ENCODE results near the gene PIP5K1B.
A peak's percentile ranks its signal among the peaks of the same experiment; 100 is the strongest.

The PIP5K1B gene

GRCh38 chr9:68871236-68871635 is 166.2 kb downstream of the PIP5K1B start:
- peaks cover 29% of the 10 kb centered on the region for H3K4me1 ChIP-seq (ENCODE audit: insufficient read depth, low read length)
- H3K27ac ChIP-seq (ENCODE audit: low read depth, low read length) = peak overlapping the region; percentile 37
- no peaks in the 10 kb centered on the region for H3K36me3 ChIP-seq (ENCODE audit: insufficient read depth, low read length)

GRCh38 chr9:68872026-68872501 is 167.0 kb downstream of the PIP5K1B start:
- Histone ChIP-seq H3K27ac (ENCODE audit: low read depth, low read length) (peak overlapping the region; percentile 48), H3K4me1 (ENCODE audit: insufficient read depth, low read length) (peaks cover 35% of the 10 kb centered on the region), H3K9ac (ENCODE audit: low read length) (no peak overlapping the region), H3K9me3 (ENCODE audit: low read length) (no peaks in the 10 kb centered on the region), H3K27me3 (ENCODE audit: control insufficient read depth in 1 of 2, insufficient read depth in 2 of 2, low read length in 2 of 2) (no peaks in the 10 kb centered on the region), H3K4me3 (ENCODE audit: low read depth in 1 of 2, low read length in 2 of 2) (no peak overlapping the region), H3K36me3 (ENCODE audit: insufficient read depth, low read length) (no peaks in the 10 kb centered on the region)

More at GRCh38 chr9:68871236-68871635, 166.2 kb downstream of the PIP5K1B start:
- H3K9me3 ChIP-seq (ENCODE audit: low read length) = no peaks in the 10 kb centered on the region
- H3K9ac ChIP-seq (ENCODE audit: low read length) = no peak overlapping the region
- no peak overlapping the region for H3K4me3 ChIP-seq (ENCODE audit: low read depth in 1 of 2, low read length in 2 of 2)
- H3K27me3 ChIP-seq (ENCODE audit: control insufficient read depth in 1 of 2, insufficient read depth in 2 of 2, low read length in 2 of 2) = no peaks in the 10 kb centered on the region

- Histone ChIP-seq H3K36me3 (ENCODE audit: insufficient read depth, low read length) (no peaks in the 10 kb centered on the region), H3K27me3 (ENCODE audit: control insufficient read depth in 1 of 2, insufficient read depth in 2 of 2, low read length in 2 of 2) (no peaks in the 10 kb centered on the region), H3K4me1 (ENCODE audit: insufficient read depth, low read length) (peaks cover 35% of the 10 kb centered on the region), H3K9ac (ENCODE audit: low read length) (no peak overlapping the region), H3K9me3 (ENCODE audit: low read length) (no peaks in the 10 kb centered on the region), H3K4me3 (ENCODE audit: low read depth in 1 of 2, low read length in 2 of 2) (no peak overlapping the region), H3K27ac (ENCODE audit: low read depth, low read length) (no peak overlapping the region)
Observed at GRCh38 chr9:68873179-68873578, 168.1 kb downstream of the PIP5K1B start.

GRCh38 chr9:68876273-68876672 is 171.2 kb downstream of the PIP5K1B start:
- Histone ChIP-seq H3K4me1 (ENCODE audit: insufficient read depth, low read length) (peaks cover 17% of the 10 kb centered on the region), H3K9me3 (ENCODE audit: low read length) (no peaks in the 10 kb centered on the region), H3K36me3 (ENCODE audit: insufficient read depth, low read length) (no peaks in the 10 kb centered on the region), H3K9ac (ENCODE audit: low read length) (no peak overlapping the region), H3K27me3 (ENCODE audit: control insufficient read depth in 1 of 2, insufficient read depth in 2 of 2, low read length in 2 of 2) (no peaks in the 10 kb centered on the region), H3K27ac (ENCODE audit: low read depth, low read length) (no peak overlapping the region), H3K4me3 (ENCODE audit: low read depth in 1 of 2, low read length in 2 of 2) (no peak overlapping the region)

- Histone ChIP-seq H3K4me3 (ENCODE audit: low read depth in 1 of 2, low read length in 2 of 2) (no peak overlapping the region), H3K36me3 (ENCODE audit: insufficient read depth, low read length) (no peaks in the 10 kb centered on the region), H3K9me3 (ENCODE audit: low read length) (no peaks in the 10 kb centered on the region), H3K9ac (ENCODE audit: low read length) (no peak overlapping the region), H3K4me1 (ENCODE audit: insufficient read depth, low read length) (peaks cover 13% of the 10 kb centered on the region), H3K27ac (ENCODE audit: low read depth, low read length) (no peak overlapping the region), H3K27me3 (ENCODE audit: control insufficient read depth in 1 of 2, insufficient read depth in 2 of 2, low read length in 2 of 2) (no peaks in the 10 kb centered on the region)
Observed at GRCh38 chr9:68876681-68877080, 171.6 kb downstream of the PIP5K1B start.

GRCh38 chr9:68877219-68877618 is 172.2 kb downstream of the PIP5K1B start:
- no peak overlapping the region for H3K4me3 ChIP-seq (ENCODE audit: low read depth in 1 of 2, low read length in 2 of 2)
- peaks cover 8% of the 10 kb centered on the region for H3K4me1 ChIP-seq (ENCODE audit: insufficient read depth, low read length)
- no peak overlapping the region for H3K27ac ChIP-seq (ENCODE audit: low read depth, low read length)
- H3K9me3 ChIP-seq (ENCODE audit: low read length) = no peaks in the 10 kb centered on the region
- H3K9ac ChIP-seq (ENCODE audit: low read length) = no peak overlapping the region
- H3K27me3 ChIP-seq (ENCODE audit: control insufficient read depth in 1 of 2, insufficient read depth in 2 of 2, low read length in 2 of 2) = no peaks in the 10 kb centered on the region
- no peaks in the 10 kb centered on the region for H3K36me3 ChIP-seq (ENCODE audit: insufficient read depth, low read length)

GRCh38 chr9:68878450-68878849 is 173.4 kb downstream of the PIP5K1B start:
- no peaks in the 10 kb centered on the region for H3K36me3 ChIP-seq (ENCODE audit: insufficient read depth, low read length)
- peaks cover 7% of the 10 kb centered on the region for H3K4me1 ChIP-seq (ENCODE audit: insufficient read depth, low read length)
- no peak overlapping the region for H3K27ac ChIP-seq (ENCODE audit: low read depth, low read length)
- H3K9me3 ChIP-seq (ENCODE audit: low read length) = no peaks in the 10 kb centered on the region
- no peaks in the 10 kb centered on the region for H3K27me3 ChIP-seq (ENCODE audit: control insufficient read depth in 1 of 2, insufficient read depth in 2 of 2, low read length in 2 of 2)
- H3K4me3 ChIP-seq (ENCODE audit: low read depth in 1 of 2, low read length in 2 of 2) = no peak overlapping the region
- H3K9ac ChIP-seq (ENCODE audit: low read length) = no peak overlapping the region

- H3K9me3 ChIP-seq (ENCODE audit: low read length) = no peaks in the 10 kb centered on the region
- H3K4me3 ChIP-seq (ENCODE audit: low read depth in 1 of 2, low read length in 2 of 2) = no peak overlapping the region
- no peak overlapping the region for H3K9ac ChIP-seq (ENCODE audit: low read length)
- no peak overlapping the region for H3K27ac ChIP-seq (ENCODE audit: low read depth, low read length)
- H3K4me1 ChIP-seq (ENCODE audit: insufficient read depth, low read length) = no peaks in the 10 kb centered on the region
- H3K27me3 ChIP-seq (ENCODE audit: control insufficient read depth in 1 of 2, insufficient read depth in 2 of 2, low read length in 2 of 2) = no peaks in the 10 kb centered on the region
- H3K36me3 ChIP-seq (ENCODE audit: insufficient read depth, low read length) = no peaks in the 10 kb centered on the region
Observed at GRCh38 chr9:68883224-68883623, 178.2 kb downstream of the PIP5K1B start.

- no peak overlapping the region for H3K9ac ChIP-seq (ENCODE audit: low read length)
- H3K4me1 ChIP-seq (ENCODE audit: insufficient read depth, low read length) = peaks cover 10% of the 10 kb centered on the region
- no peaks in the 10 kb centered on the region for H3K36me3 ChIP-seq (ENCODE audit: insufficient read depth, low read length)
- no peak overlapping the region for H3K4me3 ChIP-seq (ENCODE audit: low read depth in 1 of 2, low read length in 2 of 2)
- H3K9me3 ChIP-seq (ENCODE audit: low read length) = no peaks in the 10 kb centered on the region
- no peaks in the 10 kb centered on the region for H3K27me3 ChIP-seq (ENCODE audit: control insufficient read depth in 1 of 2, insufficient read depth in 2 of 2, low read length in 2 of 2)
- no peak overlapping the region for H3K27ac ChIP-seq (ENCODE audit: low read depth, low read length)
Observed at GRCh38 chr9:68887232-68887631, 182.2 kb downstream of the PIP5K1B start.

GRCh38 chr9:68894502-68894901 is 189.5 kb downstream of the PIP5K1B start:
- no peak overlapping the region for H3K4me3 ChIP-seq (ENCODE audit: low read depth in 1 of 2, low read length in 2 of 2)
- no peaks in the 10 kb centered on the region for H3K4me1 ChIP-seq (ENCODE audit: insufficient read depth, low read length)
- H3K9me3 ChIP-seq (ENCODE audit: low read length) = no peaks in the 10 kb centered on the region
- no peak overlapping the region for H3K27ac ChIP-seq (ENCODE audit: low read depth, low read length)
- no peaks in the 10 kb centered on the region for H3K36me3 ChIP-seq (ENCODE audit: insufficient read depth, low read length)
- no peak overlapping the region for H3K9ac ChIP-seq (ENCODE audit: low read length)
- H3K27me3 ChIP-seq (ENCODE audit: control insufficient read depth in 1 of 2, insufficient read depth in 2 of 2, low read length in 2 of 2) = no peaks in the 10 kb centered on the region

- no peak overlapping the region for H3K9ac ChIP-seq (ENCODE audit: low read length)
- no peak overlapping the region for H3K4me3 ChIP-seq (ENCODE audit: low read depth in 1 of 2, low read length in 2 of 2)
- no peaks in the 10 kb centered on the region for H3K27me3 ChIP-seq (ENCODE audit: control insufficient read depth in 1 of 2, insufficient read depth in 2 of 2, low read length in 2 of 2)
- no peaks in the 10 kb centered on the region for H3K9me3 ChIP-seq (ENCODE audit: low read length)
- no peaks in the 10 kb centered on the region for H3K36me3 ChIP-seq (ENCODE audit: insufficient read depth, low read length)
- no peaks in the 10 kb centered on the region for H3K4me1 ChIP-seq (ENCODE audit: insufficient read depth, low read length)
- H3K27ac ChIP-seq (ENCODE audit: low read depth, low read length) = no peak overlapping the region
Observed at GRCh38 chr9:68895741-68896478, 190.9 kb downstream of the PIP5K1B start.

GRCh38 chr9:68896486-68896885 is 191.4 kb downstream of the PIP5K1B start:
- no peaks in the 10 kb centered on the region for H3K9me3 ChIP-seq (ENCODE audit: low read length)
- no peak overlapping the region for H3K9ac ChIP-seq (ENCODE audit: low read length)
- no peak overlapping the region for H3K27ac ChIP-seq (ENCODE audit: low read depth, low read length)
- H3K27me3 ChIP-seq (ENCODE audit: control insufficient read depth in 1 of 2, insufficient read depth in 2 of 2, low read length in 2 of 2) = no peaks in the 10 kb centered on the region
- H3K4me1 ChIP-seq (ENCODE audit: insufficient read depth, low read length) = no peaks in the 10 kb centered on the region
- H3K4me3 ChIP-seq (ENCODE audit: low read depth in 1 of 2, low read length in 2 of 2) = no peak overlapping the region
- no peaks in the 10 kb centered on the region for H3K36me3 ChIP-seq (ENCODE audit: insufficient read depth, low read length)
